ENCODE measurements around the gene DDX49.

The DDX49 gene

GRCh38 chr19:18919086-18919899 is at the start of gene DDX49, which contains the start of gene COPE:
DDX49 (plus strand) TSS chr19:18919715; CDS start chr19:18919742, 27 bp downstream.
COPE (minus strand) TSS chr19:18919387; CDS start chr19:18919348, 39 bp downstream.
- TF ChIP-seq CTCF (conservative IDR thresholded peaks at IDR 0.05; ENCODE audit: low read depth, low read length) = no peak
- DNase-seq (ENCODE audit: low read depth) = peak; percentile 99
- peak within 1 kb of the TSS; percentile 100 for H3K4me3 ChIP-seq (ENCODE audit: low read length)

- no peak overlapping the region for H3K4me3 ChIP-seq (ENCODE audit: low read length)
- no peak for TF ChIP-seq CTCF (conservative IDR thresholded peaks at IDR 0.05; ENCODE audit: low read depth, low read length)
- DNase-seq (ENCODE audit: low read depth) = no peak
Observed at GRCh38 chr19:18869781-18870530, 49.6 kb upstream of the DDX49 start.

GRCh38 chr19:18870531-18871172 is 48.9 kb upstream of the DDX49 start:
- TF ChIP-seq CTCF (conservative IDR thresholded peaks at IDR 0.05; ENCODE audit: low read depth, low read length) = no peak

GRCh38 chr19:18871543-18871942 is 48.0 kb upstream of the DDX49 start:
- H3K4me3 ChIP-seq (ENCODE audit: low read length) = no peak overlapping the region
- TF ChIP-seq CTCF (conservative IDR thresholded peaks at IDR 0.05; ENCODE audit: low read depth, low read length) = no peak
- no peak for DNase-seq (ENCODE audit: low read depth)

More at GRCh38 chr19:18870531-18871172, 48.9 kb upstream of the DDX49 start:
- DNase-seq (ENCODE audit: low read depth) = no peak
- H3K4me3 ChIP-seq (ENCODE audit: low read length) = no peak overlapping the region

- H3K4me3 ChIP-seq (ENCODE audit: low read length) = no peak overlapping the region
- DNase-seq (ENCODE audit: low read depth) = no peak
- no peak for TF ChIP-seq CTCF (conservative IDR thresholded peaks at IDR 0.05; ENCODE audit: low read depth, low read length)
Observed at GRCh38 chr19:18875726-18876125, 43.8 kb upstream of the DDX49 start.

- no peak for DNase-seq (ENCODE audit: low read depth)
- no peak for TF ChIP-seq CTCF (conservative IDR thresholded peaks at IDR 0.05; ENCODE audit: low read depth, low read length)
- no peak overlapping the region for H3K4me3 ChIP-seq (ENCODE audit: low read length)
Observed at GRCh38 chr19:18876865-18877264, 42.6 kb upstream of the DDX49 start.

Data from retinal pigment epithelial cell (primary cell).